Progenitor cell of endocrine pancreas (in vitro differentiated cells): ENCODE measurements around the gene KLHL24. TPM values are rescaled to one million over a fixed set of nuclear protein-coding genes. Genes with fewer than 3 reads are reported as not detected.
"Not testable (repeated sequence)": the region's sequence is repeated elsewhere in the genome, so short reads cannot be mapped to it uniquely, and the experiment has no call there.

Experiments
- DNase-seq: peaks from one replicate; pipeline ENCODE4 v3.0.0; 2021; ENCODE audit warnings: low spot score; ENCODE audit not compliant: unreplicated experiment
- H3K27ac Mint-ChIP-seq: 2 replicates; pipeline ENCODE4 v1.8.0; 2021; ENCODE audit warnings: mild to moderate bottlenecking, moderate library complexity, mixed read lengths
- H3K27me3 Mint-ChIP-seq: 2 replicates; pipeline ENCODE4 v1.8.0; 2021; ENCODE audit warnings: mixed read lengths
- H3K36me3 Mint-ChIP-seq: 2 replicates; pipeline ENCODE4 v1.8.0; 2022; ENCODE audit warnings: mixed read lengths; ENCODE audit not compliant: insufficient read depth
- H3K4me1 Mint-ChIP-seq: 2 replicates; pipeline ENCODE4 v1.8.0; 2021; ENCODE audit warnings: low read depth, mixed read lengths
- H3K4me3 Mint-ChIP-seq: 2 replicates; pipeline ENCODE4 v1.8.0; 2021; ENCODE audit warnings: low read depth, mild to moderate bottlenecking, moderate library complexity, mixed read lengths
- H3K9me3 Mint-ChIP-seq: 2 replicates; pipeline ENCODE4 v1.8.0; 2021; ENCODE audit warnings: low read depth, mixed read lengths
- total RNA-seq: library from RNA; stranded (reverse); gene quantifications from 2 replicates; pipeline ENCODE4 v1.2.1, GENCODE V29; 2021
- TF ChIP-seq, protein P1 (sequence below): fragments of 200-600 bp; sonication (generic); IDR thresholded peaks from one replicate; pipeline ENCODE4 v1.5.0; 2021; ENCODE audit warnings: antibody characterized with exemption, mild to moderate bottlenecking; ENCODE audit not compliant: unreplicated experiment

The KLHL24 gene
- total RNA-seq, 1 donor from 2014 or later, result 79.6 TPM

DNA sequence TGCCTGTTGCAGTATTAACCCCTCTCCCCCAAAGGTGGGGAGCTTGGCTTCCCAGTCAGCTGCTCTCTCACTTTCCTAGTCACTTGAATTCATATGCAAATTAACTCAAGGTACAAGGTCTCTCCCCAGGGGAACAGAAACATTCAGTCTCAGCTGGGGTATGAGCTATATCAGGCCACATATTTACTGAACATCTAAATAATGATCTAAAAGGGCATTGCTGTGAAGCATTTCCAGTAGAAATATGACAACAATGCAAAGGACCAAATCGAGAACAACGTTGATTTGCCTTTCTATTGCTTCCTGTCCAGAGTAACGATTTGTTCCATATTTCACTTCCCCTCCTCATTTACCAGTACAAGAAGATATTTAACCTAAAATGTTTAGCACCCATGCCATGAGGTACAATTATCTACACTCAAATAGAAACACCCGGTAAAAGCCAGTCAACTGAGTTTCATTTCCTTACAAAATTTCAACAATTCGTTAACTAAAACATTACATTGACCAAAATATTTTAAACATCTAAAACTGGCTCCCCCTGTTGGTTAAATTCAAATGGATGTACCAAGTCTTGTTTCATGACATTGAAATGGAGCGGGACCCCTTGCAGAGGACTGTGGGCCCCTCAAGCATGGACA lies 43.4 kb upstream of the KLHL24 start:
- peaks cover 3% of the 10 kb centered on the region for H3K27me3 Mint-ChIP-seq
- no peak overlapping the region for H3K4me3 Mint-ChIP-seq
- no peaks in the 10 kb centered on the region for H3K4me1 Mint-ChIP-seq
- DNase-seq, result no peak
- TF ChIP-seq, protein P1, sequence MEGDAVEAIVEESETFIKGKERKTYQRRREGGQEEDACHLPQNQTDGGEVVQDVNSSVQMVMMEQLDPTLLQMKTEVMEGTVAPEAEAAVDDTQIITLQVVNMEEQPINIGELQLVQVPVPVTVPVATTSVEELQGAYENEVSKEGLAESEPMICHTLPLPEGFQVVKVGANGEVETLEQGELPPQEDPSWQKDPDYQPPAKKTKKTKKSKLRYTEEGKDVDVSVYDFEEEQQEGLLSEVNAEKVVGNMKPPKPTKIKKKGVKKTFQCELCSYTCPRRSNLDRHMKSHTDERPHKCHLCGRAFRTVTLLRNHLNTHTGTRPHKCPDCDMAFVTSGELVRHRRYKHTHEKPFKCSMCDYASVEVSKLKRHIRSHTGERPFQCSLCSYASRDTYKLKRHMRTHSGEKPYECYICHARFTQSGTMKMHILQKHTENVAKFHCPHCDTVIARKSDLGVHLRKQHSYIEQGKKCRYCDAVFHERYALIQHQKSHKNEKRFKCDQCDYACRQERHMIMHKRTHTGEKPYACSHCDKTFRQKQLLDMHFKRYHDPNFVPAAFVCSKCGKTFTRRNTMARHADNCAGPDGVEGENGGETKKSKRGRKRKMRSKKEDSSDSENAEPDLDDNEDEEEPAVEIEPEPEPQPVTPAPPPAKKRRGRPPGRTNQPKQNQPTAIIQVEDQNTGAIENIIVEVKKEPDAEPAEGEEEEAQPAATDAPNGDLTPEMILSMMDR, result peak; percentile 22
- no peak overlapping the region for H3K27ac Mint-ChIP-seq
- peaks cover 2% of the 10 kb centered on the region for H3K9me3 Mint-ChIP-seq
- no peaks in the 10 kb centered on the region for H3K36me3 Mint-ChIP-seq

DNA sequence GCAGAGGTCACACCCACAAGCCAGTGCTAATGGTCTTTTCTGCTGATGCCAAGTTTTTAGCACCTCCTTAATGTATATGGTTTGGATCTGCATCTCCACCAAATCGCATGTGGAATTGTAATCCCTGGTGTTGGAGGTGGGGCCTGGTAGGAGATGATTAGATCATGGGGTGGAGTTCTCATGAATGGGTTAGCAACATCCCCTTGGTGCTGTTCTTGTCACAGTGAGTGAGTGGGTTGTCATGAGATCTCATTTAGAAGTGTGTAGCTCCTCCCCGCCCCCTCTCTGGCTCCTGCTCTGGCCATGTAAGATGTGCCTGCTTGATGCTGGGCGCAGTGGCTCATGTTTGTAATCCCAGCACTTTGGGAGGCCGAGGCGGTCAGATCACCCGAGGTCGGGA lies 42.6 kb upstream of the KLHL24 start:
- H3K27ac Mint-ChIP-seq, result no peak overlapping the region
- H3K36me3 Mint-ChIP-seq, result no peaks in the 10 kb centered on the region
- DNase-seq, result no peak
- no peaks in the 10 kb centered on the region for H3K4me1 Mint-ChIP-seq
- H3K4me3 Mint-ChIP-seq, result no peak overlapping the region
- H3K27me3 Mint-ChIP-seq, result peaks cover 3% of the 10 kb centered on the region
- H3K9me3 Mint-ChIP-seq, result peaks cover 5% of the 10 kb centered on the region
- TF ChIP-seq, protein P1, result no peak

DNA sequence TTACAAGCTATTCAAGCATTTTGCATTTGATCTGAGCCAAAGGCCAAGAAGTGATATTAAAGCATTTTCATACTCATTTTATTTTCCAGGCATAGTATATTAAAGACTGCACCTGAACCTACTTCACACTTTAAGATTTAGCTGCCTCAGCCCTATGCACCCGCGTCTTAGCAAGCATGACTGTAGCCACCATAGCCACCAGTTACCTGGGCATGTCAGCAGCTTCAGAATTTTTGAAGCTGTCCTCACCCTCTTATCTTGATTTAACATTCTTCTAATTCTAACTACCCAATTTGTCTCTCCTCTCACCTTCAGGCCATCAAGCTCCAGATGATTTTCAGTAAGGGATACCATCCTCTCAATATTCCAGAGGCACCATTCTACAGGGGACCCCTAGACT lies 40.8 kb upstream of the KLHL24 start:
- H3K4me3 Mint-ChIP-seq, result no peak overlapping the region
- H3K9me3 Mint-ChIP-seq, result peaks cover 13% of the 10 kb centered on the region
- no peaks in the 10 kb centered on the region for H3K4me1 Mint-ChIP-seq
- no peaks in the 10 kb centered on the region for H3K27me3 Mint-ChIP-seq
- no peak overlapping the region for H3K27ac Mint-ChIP-seq
- TF ChIP-seq, protein P1, result no peak
- no peak for DNase-seq
- no peaks in the 10 kb centered on the region for H3K36me3 Mint-ChIP-seq

DNA sequence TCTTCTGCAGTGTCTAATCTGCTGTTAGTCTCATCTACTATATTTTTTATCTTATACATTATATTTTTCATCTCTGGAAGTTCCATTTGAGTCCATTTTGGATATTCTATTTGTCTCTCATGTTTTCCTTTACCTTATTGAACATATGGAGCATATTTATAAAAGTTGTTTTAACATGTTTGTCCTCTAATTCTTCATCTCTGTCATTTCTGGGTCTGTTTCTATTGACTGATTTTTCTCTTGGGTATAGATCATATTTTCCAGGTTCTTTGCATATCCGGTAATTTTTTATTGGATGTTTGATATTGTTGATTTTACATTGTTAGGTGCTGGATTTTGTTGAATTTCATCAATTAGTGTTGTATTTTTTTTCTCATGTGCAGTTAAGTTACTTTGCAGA lies 37.5 kb upstream of the KLHL24 start:
- no peak for DNase-seq
- Mint-ChIP-seq H3K4me1 (no peaks in the 10 kb centered on the region), H3K27ac (no peak overlapping the region), H3K4me3 (no peak overlapping the region), H3K36me3 (no peaks in the 10 kb centered on the region), H3K27me3 (no peaks in the 10 kb centered on the region), H3K9me3 (peaks cover 13% of the 10 kb centered on the region)
- TF ChIP-seq, protein P1, result no peak

DNA sequence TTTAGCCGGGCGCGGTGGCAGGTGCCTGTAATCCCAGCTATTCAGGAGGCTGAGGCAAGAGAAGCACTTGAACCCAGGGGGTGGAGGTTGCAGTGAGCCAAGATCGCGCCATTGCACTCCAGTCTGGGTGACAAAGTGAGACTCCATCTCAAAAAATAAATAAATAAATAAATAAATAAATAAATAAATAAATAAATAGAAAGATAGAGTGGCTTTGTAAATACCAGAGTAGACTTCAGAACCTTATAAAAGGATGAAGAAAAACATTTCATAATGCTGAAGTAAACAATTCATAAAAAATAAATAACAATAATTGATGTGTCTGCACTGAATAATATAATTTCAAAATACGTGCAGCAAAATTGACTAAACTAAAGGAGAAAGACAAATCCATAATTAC lies 24.1 kb upstream of the KLHL24 start:
- not testable (repeated sequence) for H3K4me1 Mint-ChIP-seq, DNase-seq, H3K9me3 Mint-ChIP-seq, H3K4me3 Mint-ChIP-seq, H3K27me3 Mint-ChIP-seq, H3K36me3 Mint-ChIP-seq, H3K27ac Mint-ChIP-seq
